GM23248 (cell line): ENCODE measurements around the gene SRPK1.

Experiments used
- EZH2 ChIP-seq: fragments of 200-600 bp; sonication (generic); IDR thresholded peaks from 2 replicates; pipeline ENCODE4 v1.6.1; 2018; ENCODE audit warnings: antibody characterized with exemption, mild to moderate bottlenecking; ENCODE audit not compliant: insufficient read depth, poor library complexity, severe bottlenecking
- EZH2phosphoT487 ChIP-seq: fragments of 200-600 bp; sonication (generic); IDR thresholded peaks from 2 replicates; pipeline ENCODE4 v1.6.1; 2018; ENCODE audit warnings: antibody characterized with exemption, moderate library complexity, mild to moderate bottlenecking, low read depth; ENCODE audit not compliant: insufficient read depth

GRCh38 chr6:35809809-35810208 lies 111.1 kb downstream of the SRPK1 start:
- TF ChIP-seq EZH2 (no peak), EZH2phosphoT487 (no peak)
